Stimulated activated CD8-positive, alpha-beta memory T cell treated with anti-CD3 and anti-CD28 coated beads, Interleukin-4, amount 100 ng/mL, for 24 hours (primary cell): Measurements from ENCODE around the gene BGLAP.
A peak's percentile ranks its signal among the peaks of the same experiment; 100 is the strongest.
"Not testable (repeated sequence)": the region's sequence is repeated elsewhere in the genome, so short reads cannot be mapped to it uniquely, and the experiment has no call there.

Source experiments
- DNase-seq: peaks from one replicate; pipeline ENCODE4 v3.0.0-alpha.2; 2020; ENCODE audit warnings: low read depth

The BGLAP gene

DNA sequence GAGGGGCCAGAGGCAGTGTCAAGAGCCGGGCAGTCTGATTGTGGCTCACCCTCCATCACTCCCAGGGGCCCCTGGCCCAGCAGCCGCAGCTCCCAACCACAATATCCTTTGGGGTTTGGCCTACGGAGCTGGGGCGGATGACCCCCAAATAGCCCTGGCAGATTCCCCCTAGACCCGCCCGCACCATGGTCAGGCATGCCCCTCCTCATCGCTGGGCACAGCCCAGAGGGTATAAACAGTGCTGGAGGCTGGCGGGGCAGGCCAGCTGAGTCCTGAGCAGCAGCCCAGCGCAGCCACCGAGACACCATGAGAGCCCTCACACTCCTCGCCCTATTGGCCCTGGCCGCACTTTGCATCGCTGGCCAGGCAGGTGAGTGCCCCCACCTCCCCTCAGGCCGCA lies at the start of gene BGLAP:
Gene BGLAP, plus strand, starts transcription at position 259 of the 400 bp plus-strand sequence. Its CDS starts 48 bp downstream, at position 307.
- DNase-seq, result no peak

DNA sequence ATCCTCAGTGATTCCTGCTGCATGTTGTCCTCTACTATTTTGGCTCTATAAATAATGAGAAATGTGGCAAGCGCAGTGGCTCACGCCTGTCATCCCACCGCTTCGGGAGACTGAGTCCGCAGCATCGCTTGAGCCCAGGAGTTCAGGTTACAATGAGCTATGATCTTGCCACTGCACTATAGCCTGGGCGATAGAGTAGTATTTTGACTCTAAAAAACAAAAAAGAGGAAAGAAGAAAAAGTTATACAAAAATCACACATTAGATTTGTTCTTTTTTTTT lies 48.8 kb upstream of the BGLAP start:
- no peak for DNase-seq

DNA sequence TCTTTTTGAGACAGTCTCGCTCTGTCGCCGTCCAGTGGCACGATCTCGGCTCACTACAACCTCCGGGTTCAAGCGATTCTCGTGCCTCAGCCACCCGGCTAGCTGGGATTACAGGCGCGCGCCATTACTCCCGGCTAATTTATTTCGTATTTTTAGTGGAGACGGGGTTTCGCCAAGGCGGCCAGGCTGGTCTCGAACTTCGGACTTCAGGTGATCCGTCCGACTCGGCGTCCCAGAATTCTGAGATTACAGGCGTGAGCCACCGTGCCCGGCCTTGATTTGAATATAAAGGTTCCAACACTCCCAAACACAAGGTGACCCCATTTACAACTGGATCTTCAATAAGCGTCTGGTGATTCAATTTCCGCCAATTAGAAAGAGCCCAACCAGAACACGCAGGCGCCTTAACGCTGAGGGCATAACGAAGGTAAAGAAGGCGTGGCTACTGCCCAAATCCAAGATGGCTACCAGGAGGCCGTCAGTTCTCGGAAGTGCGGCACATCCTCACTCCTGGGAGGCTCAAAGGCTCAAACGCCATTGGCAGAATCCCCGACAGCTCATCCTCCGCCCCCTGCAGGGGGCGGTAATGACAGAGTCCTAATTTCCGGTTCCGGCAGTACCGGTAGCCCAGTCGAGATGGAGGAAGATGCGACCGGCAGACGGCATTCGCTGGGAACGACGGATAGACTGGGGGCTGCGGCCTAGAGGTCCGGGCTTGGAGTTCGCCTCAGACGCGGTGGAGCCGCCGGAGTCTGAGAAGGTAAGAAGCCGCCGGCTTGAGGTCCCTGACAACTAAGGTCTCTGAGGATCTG lies 48.3 kb upstream of the BGLAP start, which contains the start of gene SLC25A44:
Gene SLC25A44, plus strand, starts transcription at position 617 of the 812 bp plus-strand sequence. CDS start 5,744 bp downstream, outside the sequence.
- peak; percentile 93 for DNase-seq

DNA sequence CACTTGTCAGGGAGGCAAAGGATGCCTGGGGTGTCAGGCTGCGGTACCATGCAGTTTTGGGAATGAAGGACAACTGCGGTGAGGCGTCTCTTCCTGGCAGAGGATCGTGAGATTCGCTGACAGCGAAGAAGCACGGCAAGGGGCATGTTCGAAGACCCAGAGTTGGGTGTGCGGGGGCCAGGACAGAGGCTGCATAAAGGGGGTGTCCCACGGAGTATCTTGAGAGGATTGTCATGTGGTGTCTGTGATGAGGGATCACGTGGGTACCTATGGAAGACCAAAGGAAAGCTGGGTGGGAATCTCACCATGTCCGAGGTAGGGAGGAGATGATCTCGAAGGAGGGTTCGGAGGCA lies 47.7 kb upstream of the BGLAP start:
- no peak for DNase-seq

DNA sequence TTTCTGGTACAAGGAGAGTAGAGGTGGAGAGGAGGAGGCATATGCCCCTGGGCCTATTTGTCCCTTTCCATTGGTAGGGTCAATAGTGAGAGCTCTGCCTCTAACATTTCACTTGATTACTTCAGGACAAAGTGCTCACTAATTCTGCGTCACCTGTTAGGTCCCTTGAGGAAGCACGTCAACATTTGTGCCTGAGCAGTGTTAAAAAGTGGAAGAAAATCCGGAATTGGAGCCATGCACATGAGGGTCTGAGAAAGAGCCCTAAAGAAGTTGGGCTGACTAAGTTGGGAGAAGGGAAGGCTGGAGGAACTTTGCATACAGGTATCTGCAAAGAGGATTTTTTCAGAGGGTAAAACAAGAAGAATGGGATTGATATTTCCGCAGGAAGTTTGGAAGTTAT lies 46.1 kb upstream of the BGLAP start:
- DNase-seq, result no peak

DNA sequence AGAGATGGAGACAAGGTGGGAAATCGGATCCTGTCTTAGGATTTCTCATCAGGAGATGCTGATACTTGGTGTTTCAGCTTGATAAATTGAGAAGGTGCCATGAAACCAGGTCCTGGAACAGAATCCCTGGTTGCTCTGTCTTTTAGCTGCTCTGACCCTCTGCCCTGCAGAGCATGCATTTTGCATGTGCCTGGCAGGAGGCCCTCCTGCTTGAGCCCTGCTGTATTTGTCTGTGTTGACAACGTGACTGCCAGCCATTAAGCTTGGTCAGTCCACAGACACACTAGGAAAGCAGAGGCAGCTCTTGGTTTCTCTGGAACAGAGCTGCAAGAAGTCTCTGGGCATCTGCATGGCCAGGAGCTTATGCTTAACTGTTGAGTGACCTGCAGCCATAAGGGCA lies 45.5 kb upstream of the BGLAP start:
- no peak for DNase-seq

DNA sequence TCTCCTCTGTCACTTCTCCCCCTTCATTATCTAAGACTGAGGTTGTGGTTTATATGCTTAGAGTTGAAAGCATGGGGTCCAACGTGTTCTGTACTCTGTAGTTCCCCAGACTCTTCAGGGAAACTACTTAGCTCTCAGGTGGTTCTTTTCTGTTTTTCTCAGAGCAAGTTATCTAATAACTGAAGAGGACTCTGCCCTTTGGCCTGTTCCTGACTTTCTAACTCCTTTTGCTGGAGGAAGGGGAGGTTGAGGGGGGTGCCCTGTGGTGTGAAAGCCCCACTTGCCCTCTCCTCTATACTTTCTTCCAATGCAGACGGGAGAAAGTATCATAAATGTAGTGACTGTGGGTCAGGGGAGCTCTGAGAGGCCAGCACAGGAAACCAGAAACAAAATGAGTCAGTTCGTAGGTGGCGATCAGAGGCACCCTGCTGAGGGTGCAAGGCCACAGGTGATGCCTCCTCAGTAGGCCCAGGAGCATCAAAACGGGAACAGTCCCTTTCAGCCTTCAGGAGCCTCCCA lies 43.1 kb upstream of the BGLAP start:
- no peak for DNase-seq

DNA sequence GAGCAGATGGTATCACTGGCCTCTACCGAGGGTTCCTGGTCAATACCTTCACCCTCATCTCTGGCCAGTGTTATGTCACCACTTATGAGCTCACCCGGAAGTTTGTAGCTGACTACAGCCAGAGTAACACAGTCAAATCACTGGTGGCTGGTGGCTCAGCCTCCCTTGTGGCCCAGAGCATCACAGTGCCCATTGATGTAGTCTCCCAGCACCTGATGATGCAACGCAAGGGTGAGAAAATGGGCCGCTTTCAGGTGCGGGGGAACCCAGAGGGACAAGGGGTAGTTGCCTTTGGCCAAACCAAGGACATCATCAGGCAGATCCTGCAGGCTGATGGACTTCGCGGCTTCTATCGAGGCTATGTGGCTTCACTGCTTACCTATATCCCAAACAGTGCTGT lies 41.9 kb upstream of the BGLAP start:
- no peak for DNase-seq

DNA sequence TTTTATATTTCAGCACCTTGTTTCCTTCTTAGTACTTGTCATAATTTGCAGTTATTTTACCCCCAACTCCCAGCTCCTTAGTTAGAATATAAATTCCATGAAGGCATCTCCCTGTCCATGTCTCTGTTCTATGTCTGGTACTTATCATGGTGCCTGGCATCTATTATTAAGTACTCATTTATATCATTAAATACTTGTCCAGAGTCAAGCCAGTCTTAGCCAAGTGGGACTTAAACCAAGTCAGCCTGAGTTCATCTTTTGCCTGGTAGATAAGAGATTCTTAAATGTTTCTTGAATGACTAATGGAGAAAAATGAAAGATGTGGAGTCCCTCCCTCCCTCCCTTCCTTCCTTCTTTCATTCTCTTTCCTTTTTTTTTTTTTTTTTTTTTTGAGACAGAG lies 38.7 kb upstream of the BGLAP start:
- no peak for DNase-seq

DNA sequence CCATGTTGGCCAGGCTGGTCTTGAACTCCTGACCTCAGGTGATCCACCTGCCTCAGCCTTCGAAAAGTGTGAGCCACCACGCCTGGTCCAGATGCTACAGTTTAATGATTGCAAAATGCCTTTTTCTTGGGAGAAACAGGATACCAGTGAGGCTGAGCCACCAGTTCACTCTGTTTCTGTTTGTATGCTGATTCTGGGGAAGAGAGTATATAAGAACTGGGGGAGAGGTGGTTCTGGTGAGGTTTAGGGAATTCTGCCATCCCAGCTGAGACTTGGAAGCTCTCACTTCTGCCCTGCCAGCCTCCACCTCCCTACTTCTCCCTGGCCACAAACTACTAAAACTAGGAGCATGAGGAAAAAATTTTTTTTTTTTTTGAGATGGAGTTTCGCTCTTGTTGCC lies 37.3 kb upstream of the BGLAP start:
- no peak for DNase-seq

DNA sequence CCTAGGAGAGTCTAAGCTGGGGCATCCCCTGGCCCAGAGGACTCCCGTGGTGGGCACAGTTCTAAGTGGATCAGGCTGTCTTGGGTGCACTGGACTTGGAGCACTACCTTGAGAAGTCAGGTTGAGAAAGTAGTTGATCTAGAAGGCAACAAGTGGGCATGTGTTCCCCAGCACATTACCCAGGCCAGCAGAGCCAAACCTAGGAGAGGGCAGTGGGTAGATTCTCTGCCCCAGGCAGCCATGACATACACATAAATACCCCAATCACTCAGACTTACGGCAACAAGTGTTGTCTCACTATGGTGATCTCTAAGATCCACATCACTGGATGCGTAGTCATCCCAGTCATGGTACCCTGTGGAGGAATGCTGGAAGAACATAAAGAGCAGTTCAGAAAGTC lies 30.7 kb upstream of the BGLAP start:
- DNase-seq, result no peak

DNA sequence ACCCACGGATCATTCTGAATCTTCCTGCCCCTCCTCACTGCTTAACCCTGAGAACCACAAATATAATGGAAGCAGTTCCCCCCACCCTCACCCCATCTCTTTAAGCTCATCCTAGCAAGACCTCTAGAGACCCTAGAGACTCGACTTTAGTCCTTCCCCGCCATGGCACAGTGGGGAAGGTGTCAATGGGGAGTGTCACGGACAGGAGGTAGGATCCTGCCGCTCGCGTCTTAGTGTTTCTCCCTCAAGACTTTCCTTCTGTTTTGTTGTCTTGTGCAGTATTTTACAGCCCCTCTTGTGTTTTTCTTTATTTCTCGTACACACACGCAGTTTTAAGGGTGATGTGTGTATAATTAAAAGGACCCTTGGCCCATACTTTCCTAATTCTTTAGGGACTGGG lies 29.9 kb upstream of the BGLAP start:
- DNase-seq, result no peak

DNA sequence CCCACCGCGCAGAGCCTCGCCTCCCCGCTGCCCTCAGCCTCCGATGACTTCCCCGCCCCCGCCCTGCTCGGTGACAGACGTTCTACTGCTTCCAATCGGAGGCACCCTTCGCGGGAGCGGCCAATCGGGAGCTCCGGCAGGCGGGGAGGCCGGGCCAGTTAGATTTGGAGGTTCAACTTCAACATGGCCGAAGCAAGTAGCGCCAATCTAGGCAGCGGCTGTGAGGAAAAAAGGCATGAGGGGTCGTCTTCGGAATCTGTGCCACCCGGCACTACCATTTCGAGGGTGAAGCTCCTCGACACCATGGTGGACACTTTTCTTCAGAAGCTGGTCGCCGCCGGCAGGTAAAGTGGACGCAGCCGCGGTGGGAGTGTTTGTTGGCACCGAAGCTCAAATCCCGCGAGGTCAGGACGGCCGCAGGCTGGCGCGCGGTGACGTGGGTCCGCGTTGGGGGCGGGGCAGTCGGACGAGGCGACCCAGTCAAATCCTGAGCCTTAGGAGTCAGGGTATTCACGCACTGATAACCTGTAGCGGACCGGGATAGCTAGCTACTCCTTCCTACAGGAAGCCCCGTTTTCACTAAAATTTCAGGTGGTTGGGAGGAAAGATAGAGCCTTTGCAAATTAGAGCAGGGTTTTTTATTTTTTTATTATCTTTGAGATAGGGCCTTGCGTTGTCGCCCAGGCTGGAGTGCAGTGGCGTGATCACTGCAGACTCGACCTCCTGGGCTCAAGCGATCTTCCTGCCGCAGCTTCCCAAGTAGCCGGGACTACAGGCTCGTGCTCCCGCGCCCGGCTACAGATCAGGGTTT lies 28.9 kb upstream of the BGLAP start, which contains the start of gene PMF1:
Gene PMF1, plus strand, starts transcription at position 175 of the 811 bp plus-strand sequence. Its CDS starts 9 bp downstream, at position 184.
- peak; percentile 95 for DNase-seq

DNA sequence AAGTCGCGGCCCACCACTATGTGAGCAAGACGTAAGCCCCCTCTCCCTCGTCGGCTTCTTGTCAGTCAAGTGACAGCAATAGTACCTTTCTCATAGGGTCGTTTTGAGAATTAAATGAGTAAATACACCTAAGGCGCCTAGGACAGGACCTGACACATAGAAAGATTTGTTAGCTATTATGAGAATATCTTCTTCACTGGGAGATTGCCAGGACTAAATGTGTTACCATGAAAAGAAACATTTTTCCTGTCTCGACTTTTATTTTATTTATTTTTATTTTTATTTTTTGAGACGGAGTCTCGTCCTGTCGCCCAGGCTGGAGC lies 28.4 kb upstream of the BGLAP start:
- DNase-seq, result no peak

DNA sequence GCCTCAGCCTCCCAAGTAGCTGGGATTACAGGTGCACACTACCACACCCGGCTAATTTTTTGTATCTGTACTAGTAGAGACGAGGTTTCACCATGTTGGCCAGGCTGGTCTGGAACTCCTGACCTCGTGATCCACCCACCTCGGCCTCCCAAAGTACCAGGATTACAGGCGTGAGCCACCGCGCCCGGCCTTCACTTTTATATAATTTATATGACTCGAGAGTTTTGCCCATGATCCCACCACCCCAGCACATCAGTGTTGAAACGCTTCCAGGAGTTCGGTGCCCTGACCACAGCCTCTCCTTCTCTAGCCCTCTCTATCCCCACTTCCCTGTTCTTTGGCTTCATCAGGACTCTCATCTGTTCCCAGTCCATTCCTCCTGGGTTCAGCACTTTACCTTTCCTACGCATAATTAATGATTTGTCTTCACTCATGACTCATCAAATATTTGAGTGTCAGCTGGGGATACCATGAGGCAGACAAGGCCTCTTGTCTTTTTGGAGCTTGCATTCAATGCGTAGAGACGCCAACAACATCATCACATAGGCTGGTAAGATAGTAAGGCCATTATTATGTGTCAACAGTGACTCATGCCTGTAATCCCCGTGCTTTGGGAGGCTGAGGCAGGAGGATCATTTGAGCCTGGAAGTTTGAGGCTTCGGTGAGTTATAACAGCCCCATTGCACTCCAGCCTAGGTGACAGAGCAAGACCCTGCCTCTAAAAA lies 27.8 kb upstream of the BGLAP start:
- no peak for DNase-seq

DNA sequence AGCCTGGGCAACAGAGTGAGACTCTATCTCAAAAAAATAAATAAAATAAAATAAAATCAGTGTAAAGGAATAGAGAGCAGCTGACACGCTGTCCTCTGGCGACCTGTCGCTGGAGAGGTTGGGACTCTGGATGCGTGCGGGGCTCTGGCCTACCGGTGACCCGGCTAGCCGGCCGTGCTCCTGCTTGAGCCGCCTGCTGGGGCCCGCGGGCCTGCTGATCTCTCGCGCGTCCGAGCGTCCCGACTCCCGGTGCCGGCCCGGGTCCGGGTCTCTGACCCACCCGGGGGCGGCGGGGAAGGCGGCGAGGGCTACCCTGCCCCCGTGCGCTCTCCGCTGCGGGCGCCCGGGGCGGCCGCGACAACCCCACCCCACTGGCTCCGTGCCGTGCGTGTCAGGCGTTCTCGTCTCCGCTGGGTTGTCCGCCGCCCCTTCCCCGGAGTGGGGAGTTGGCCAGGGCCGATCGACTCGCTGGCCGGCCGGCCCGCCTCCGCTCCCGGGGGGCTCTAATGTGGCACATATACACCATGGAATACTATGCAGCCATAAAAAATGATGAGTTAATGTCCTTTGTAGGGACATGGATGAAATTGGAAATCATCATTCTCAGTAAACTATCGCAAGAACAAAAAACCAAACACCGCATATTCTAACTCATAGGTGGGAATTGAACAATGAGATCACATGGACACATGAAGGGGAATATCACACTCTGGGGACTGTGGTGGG lies 25.5 kb upstream of the BGLAP start:
- DNase-seq, result not testable (repeated sequence)

DNA sequence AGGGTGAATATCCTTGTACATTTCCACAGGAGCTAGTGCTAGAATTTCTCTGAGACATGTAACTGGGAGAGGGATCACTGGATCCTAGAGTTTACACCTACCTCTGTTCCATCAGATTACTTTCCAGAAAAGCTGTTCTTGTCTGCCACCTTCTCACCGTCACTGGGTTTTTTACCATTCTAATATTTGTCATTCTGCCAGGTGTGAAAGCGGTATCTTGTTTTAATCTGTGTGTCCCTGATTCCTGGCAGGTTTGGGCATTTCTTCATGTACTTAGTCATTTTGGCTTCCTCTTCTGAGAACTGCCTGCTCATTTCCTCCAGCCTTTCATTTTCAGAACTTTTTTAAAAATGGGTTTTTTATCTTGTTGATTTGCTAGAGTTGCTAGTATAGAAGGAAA lies 24.1 kb upstream of the BGLAP start:
- no peak for DNase-seq

DNA sequence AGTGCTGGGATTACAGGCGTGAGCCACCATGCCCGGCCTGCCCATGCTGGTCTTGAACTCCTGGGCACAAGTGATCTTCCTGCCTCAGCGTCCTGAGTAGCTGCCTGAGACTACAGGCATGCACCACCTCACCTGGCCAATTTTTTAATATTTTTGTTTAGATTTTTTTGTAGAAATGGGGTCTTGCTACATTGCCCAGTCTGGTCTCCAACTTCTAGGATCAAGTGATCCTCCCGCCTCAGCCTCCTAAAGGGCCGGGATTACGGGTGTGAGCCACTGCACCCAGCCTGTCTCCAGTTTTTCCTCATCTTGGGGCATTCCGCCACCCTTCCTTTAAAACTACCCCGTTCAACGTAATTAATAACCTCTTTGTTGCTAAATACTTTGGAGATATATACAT lies 21.8 kb upstream of the BGLAP start:
- DNase-seq, result no peak

DNA sequence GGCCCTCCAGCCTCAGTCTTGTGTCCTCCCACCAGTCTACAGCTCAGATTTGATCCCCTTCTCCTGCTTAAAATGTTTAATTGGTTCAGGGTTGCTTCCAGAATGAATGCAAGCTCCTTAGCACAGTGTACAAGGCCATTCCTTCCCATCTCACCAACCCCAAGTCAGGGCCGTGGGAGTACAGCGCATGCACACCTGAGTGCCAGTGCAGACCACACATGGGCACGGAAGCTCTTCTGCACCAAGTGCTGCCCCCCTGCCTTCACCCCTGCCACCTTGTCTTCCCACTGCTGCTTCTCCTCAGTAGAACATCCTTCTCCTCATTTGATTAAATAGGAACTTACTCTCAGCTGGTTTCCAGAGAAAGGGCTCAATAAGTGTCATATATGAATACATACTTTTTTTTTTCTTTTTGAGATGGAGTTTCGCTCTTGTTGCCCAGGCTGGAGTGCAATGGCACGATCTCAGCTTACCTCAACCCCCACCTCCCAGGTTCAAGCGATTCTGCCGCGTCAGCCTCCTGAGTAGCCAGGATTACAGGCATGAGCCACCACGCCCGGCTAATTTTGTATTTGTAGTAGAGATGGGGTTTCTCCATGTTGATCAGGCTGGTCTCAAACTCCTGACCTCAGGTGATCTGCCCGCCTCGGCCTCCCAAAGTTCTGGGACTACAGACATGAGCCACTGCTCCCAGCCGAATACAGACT lies 19.8 kb upstream of the BGLAP start:
- no peak for DNase-seq

DNA sequence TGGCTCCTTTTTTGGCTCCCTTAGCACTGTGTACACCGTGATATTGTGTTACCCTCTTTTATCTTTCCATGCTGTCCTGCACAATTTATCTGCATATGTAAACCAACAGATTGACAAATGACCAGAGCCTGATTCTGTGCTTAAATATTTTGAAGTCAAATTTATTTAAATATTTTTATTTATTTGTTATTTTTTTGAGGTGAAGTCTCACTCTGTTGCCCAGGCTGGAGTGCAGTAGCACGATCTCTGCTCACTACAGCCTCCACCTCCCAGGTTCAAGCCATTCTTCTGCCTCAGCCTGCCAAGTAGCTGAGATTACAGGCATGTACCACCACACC lies 16.3 kb upstream of the BGLAP start:
- DNase-seq, result no peak

DNA sequence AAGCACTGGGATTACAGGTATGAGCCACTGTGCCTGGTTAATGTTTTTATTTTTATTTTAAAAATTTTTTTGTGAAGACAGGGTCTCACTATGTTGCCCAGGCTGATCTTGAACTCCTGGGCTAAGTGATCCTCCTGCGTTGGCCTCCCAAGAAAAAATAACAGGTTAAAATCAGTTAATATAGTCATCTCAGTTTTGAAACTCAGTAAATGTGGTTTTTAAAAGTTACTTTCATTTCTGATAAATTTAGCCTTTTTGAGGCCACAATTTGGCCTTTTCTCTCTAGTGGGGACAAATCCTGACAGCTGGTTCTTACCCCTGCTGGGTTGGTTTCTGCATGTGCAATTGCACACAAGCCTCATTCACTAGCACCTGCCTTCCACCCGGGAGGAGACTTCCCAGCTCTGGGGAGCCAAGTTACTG lies 15.9 kb upstream of the BGLAP start:
- DNase-seq, result no peak

DNA sequence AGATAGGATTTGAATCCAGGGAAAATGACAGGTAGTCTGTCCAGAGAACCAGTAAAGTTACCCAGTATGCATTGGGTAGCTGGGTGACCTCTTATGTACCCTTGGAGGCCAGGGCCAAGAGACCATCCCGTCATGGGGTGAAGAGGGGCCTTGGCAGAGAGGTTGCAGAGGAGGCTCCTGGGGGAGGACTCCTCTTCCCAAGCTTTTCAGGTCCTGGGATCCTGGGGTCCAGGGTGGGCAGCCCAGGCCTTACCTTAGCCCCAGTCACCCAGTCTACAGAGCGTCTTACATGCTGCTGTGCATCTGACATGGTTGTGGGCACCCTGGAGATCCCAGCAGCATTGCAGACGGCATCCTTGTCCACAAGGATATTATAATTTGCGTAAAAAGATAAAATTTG lies 15.2 kb upstream of the BGLAP start:
- no peak for DNase-seq
